A673 (cell line): Measurements from ENCODE around the gene EEFSEC. TPM values are rescaled to one million over a fixed set of nuclear protein-coding genes. Genes with fewer than 3 reads are reported as not detected.

Experiments used
- BruUV-seq: library from RNA; stranded (reverse); fragments of 400-500 nt; replicated peaks from 2 replicates; lab custom pipeline; 2021; lab: Mats Ljungman, UMichigan
- CTCF ChIA-PET: fragments of 300-600 bp; sonication (Branson Sonifier 250); formaldehyde crosslinking; loops from one replicate; lab custom pipeline; 2022; ENCODE audit warnings: antibody characterized with exemption; lab: Charles Lee
- POLR2A ChIA-PET: fragments of 300-600 bp; sonication (Branson Sonifier 250); formaldehyde crosslinking; loops from one replicate; lab custom pipeline; 2022; ENCODE audit warnings: antibody characterized with exemption; ENCODE audit not compliant: low non-redundant PET; lab: Charles Lee
- DNase-seq: peaks from one replicate; pipeline ENCODE4 v3.0.0-alpha.2; 2015; ENCODE audit warnings: low spot score
- H3K27ac ChIP-seq: fragments of 200-600 bp; sonication (generic); 2 replicates; pipeline ENCODE4 v1.5.1; 2016; ENCODE audit warnings: mixed run types, low read depth, mild to moderate bottlenecking, mixed read lengths, antibody characterized with exemption, low read length; ENCODE audit not compliant: poor library complexity, severe bottlenecking
- H3K27me3 ChIP-seq: fragments of 200-600 bp; sonication (generic); replicated peaks from 2 replicates; pipeline ENCODE4 v1.6.1; 2017; ENCODE audit warnings: mixed run types, low read depth, mild to moderate bottlenecking, mixed read lengths, antibody characterized with exemption, low read length; ENCODE audit not compliant: insufficient read depth, poor library complexity
- H3K36me3 ChIP-seq: fragments of 200-600 bp; sonication (generic); 2 replicates; pipeline ENCODE4 v1.6.1; 2016; ENCODE audit warnings: mixed run types, mild to moderate bottlenecking, mixed read lengths, antibody characterized with exemption, low read length; ENCODE audit not compliant: insufficient read depth, poor library complexity, severe bottlenecking
- H3K4me1 ChIP-seq: fragments of 200-600 bp; sonication (generic); 2 replicates; pipeline ENCODE4 v1.6.1; 2017; ENCODE audit warnings: mixed run types, mild to moderate bottlenecking, mixed read lengths, antibody characterized with exemption, low read length; ENCODE audit not compliant: insufficient read depth, poor library complexity, severe bottlenecking
- H3K4me3 ChIP-seq: fragments of 200-600 bp; sonication (generic); 2 replicates; pipeline ENCODE4 v1.5.1; 2016; ENCODE audit warnings: low read depth, mixed run types, mild to moderate bottlenecking, mixed read lengths, low read length; ENCODE audit not compliant: poor library complexity, severe bottlenecking
- H3K9me3 ChIP-seq: fragments of 200-600 bp; sonication (generic); 2 replicates; pipeline ENCODE4 v1.6.1; 2016; ENCODE audit warnings: mixed run types, low read depth, mild to moderate bottlenecking, mixed read lengths, antibody characterized with exemption, low read length; ENCODE audit not compliant: poor library complexity, severe bottlenecking
- CTCF ChIP-seq: fragments of 300-800, 200-600 bp; sonication (generic); conservative IDR thresholded peaks from 2 replicates; pipeline ENCODE4 v1.5.1; 2017; ENCODE audit warnings: low read depth, mild to moderate bottlenecking, antibody characterized with exemption, low read length, moderate library complexity, mixed read lengths
- EZH2 ChIP-seq: fragments of 200-600 bp; sonication (generic); IDR thresholded peaks from 2 replicates; pipeline ENCODE4 v1.6.1; 2017; ENCODE audit warnings: borderline replicate concordance, low read depth, mild to moderate bottlenecking, mixed read lengths, antibody characterized with exemption, low read length; ENCODE audit not compliant: poor library complexity, severe bottlenecking
- intact Hi-C: fragments of 100-400 bp; cut with micrococcal nuclease; formaldehyde crosslinking; loops from one replicate; pipeline ENCODE4 v1.10.0; 2022; ENCODE audit not compliant: unreplicated experiment
- total RNA-seq: library from RNA; stranded (reverse); gene quantifications from 2 replicates; pipeline ENCODE4 v1.2.3, GENCODE V29; 2021

EEFSEC gene
- total RNA-seq, 1 experiment from 2014 or later = 19.7 TPM

DNA sequence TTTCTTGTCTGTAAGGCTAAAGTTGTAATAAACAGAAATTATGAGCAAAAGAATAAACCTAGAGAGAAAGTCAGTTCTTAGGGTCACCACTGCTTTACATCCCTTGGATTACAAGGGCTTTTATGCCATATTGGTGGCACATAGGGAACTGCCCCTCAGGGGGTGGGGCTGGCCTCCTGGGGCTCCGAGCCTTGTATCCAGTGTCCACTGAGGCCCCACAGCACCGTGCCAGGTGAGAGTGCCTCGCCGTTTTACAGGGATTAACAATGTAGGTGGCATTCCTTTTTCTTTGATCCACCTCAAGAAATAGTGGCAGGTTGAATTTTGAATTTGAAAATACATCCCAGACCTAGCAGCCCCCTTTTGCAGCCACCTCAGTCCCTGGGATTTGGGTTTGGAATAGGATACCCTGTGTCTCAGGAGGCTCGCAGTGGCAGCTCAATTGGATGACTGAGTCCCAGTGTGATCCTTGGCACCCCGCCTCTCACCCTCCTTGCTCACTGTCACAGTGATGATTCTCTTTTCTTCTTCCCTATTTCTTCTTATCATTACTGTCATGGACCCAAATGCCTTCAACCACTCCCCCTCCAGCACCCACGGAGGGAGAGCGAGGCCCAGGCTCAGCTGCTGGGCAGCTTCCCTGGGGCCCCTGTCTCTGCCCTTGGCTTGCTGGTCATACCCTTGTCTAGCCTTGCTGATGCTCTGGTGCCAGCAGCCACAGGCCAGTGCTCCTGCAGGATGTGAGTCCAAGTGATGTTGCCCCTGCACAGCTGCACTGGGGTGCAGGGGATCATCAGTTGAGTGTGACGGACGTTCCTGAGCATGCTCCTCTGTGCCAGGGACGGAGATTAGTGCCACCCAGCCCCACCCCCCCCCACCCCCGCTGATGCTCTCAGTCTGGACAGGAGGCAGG is 175.5 kb downstream of the EEFSEC start:
- POLR2A ChIA-PET = no interaction called here
- Histone ChIP-seq H3K27ac (no peak overlapping the region), H3K9me3 (no peaks in the 10 kb centered on the region), H3K4me1 (no peaks in the 10 kb centered on the region), H3K4me3 (no peak overlapping the region), H3K27me3 (no peaks in the 10 kb centered on the region), H3K36me3 (no peaks in the 10 kb centered on the region)
- CTCF ChIA-PET = no interaction called here
- BruUV-seq = no TSS peak
- no peak for DNase-seq
- TF ChIP-seq EZH2 = no peak
- TF ChIP-seq CTCF = no peak
- intact Hi-C loops = loop anchor here (10.0 kb wide), 1 partner anchor 154 kb away; no protein-coding TSS in a partner anchor

DNA sequence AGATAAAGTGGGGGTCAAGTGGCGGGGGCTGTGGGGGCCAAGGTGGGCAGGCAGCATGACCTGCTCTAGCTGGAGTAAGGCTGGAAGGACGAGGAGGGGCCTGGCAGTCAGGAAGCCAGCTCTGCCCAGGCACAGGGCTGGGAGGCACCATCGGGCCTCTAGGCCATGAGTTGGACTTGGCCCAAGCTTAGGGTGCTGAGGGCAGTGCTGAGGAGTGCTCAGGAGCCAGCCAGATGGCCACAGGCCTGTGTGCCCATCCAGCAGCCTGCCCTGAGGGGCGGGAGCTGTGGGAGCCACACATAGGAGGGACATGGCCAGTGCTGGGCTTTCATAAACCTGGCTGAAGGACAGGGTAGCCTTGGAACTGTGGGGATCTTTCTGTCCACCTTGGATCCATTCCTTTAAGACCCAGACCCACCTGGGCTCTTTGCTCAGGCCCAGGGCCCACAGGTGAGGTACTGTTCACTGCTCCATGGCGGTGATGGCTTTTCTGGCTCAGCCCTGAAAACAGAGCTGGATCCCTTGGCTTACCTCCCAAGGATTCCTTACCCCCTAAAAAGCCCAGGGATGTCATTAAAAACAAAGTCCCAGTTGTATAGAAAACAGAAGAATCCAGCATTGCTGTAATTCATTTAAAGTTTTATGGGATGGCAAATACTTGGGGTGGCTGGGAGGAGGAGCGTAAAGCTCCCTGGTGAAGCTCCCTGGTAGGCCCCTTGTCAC is 176.4 kb downstream of the EEFSEC start:
- CTCF ChIA-PET = no interaction called here
- Histone ChIP-seq H3K4me1 (no peaks in the 10 kb centered on the region), H3K36me3 (no peaks in the 10 kb centered on the region), H3K4me3 (no peak overlapping the region), H3K9me3 (no peaks in the 10 kb centered on the region), H3K27ac (no peak overlapping the region), H3K27me3 (no peaks in the 10 kb centered on the region)
- no peak for DNase-seq
- intact Hi-C loops = loop anchor here (10.0 kb wide), 1 partner anchor 155 kb away; no protein-coding TSS in a partner anchor
- no TSS peak for BruUV-seq
- POLR2A ChIA-PET = no interaction called here
- TF ChIP-seq CTCF = no peak
- no peak for TF ChIP-seq EZH2

DNA sequence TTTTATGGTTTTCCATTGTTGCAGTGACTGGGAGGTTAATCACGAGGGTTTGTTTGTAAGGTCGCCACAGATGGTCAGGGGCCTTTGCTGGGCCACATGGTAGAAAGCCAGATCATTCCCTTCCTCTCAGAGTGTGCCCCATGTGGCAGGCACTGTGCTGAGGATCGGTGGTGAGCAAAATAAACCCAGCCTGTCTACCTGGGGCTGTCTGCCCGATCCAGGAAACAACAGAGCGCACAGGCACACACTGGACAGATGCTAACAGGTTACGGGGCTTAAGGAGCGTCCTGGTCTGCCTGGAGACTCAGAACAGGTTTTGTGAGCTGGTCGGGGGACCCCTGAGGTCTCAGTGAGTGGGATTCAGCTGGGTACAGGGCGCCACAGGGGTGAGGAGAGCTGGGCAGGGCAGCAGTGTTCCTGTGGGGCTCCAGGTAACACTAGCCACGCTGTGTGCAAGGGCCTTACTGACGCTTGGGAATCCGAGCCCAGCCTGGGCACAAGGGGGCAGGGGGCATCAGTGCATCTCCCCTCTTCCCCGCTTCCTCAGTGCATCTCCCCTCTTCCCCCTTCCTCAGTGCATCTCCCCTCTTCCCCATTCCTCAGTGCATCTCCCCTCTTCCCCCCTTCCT is 177.0 kb downstream of the EEFSEC start:
- H3K4me1 ChIP-seq = no peaks in the 10 kb centered on the region
- CTCF ChIA-PET = no interaction called here
- POLR2A ChIA-PET = no interaction called here
- no TSS peak for BruUV-seq
- no peak for DNase-seq
- no peak overlapping the region for H3K4me3 ChIP-seq
- H3K9me3 ChIP-seq = no peaks in the 10 kb centered on the region
- H3K27me3 ChIP-seq = no peaks in the 10 kb centered on the region
- no peak overlapping the region for H3K27ac ChIP-seq
- intact Hi-C loops = no loop called here
- no peaks in the 10 kb centered on the region for H3K36me3 ChIP-seq
- TF ChIP-seq CTCF (no peak), EZH2 (no peak)
